Fibroblast of pulmonary artery (primary cell): ENCODE measurements around the gene ZMYM3.

Source experiments
- DNase-seq: peaks from one replicate; pipeline ENCODE4 v3.0.0-alpha.2; 2010; ENCODE audit warnings: low read depth
- H3K4me3 ChIP-seq: replicated peaks from 2 replicates; pipeline ENCODE4 v1.5.1; 2011; ENCODE audit warnings: low read depth, mild to moderate bottlenecking, control low read depth, low read length, moderate library complexity
- TF ChIP-seq, protein P1 (sequence below): IDR thresholded peaks from 2 replicates; pipeline ENCODE4 v1.5.1; 2011; ENCODE audit warnings: mild to moderate bottlenecking, control low read depth, low read length, inconsistent platforms; ENCODE audit errors: missing control alignments

ZMYM3 gene

GRCh38 chrX:71228063-71228642 lies 25.8 kb downstream of the ZMYM3 start:
- TF ChIP-seq, protein P1, sequence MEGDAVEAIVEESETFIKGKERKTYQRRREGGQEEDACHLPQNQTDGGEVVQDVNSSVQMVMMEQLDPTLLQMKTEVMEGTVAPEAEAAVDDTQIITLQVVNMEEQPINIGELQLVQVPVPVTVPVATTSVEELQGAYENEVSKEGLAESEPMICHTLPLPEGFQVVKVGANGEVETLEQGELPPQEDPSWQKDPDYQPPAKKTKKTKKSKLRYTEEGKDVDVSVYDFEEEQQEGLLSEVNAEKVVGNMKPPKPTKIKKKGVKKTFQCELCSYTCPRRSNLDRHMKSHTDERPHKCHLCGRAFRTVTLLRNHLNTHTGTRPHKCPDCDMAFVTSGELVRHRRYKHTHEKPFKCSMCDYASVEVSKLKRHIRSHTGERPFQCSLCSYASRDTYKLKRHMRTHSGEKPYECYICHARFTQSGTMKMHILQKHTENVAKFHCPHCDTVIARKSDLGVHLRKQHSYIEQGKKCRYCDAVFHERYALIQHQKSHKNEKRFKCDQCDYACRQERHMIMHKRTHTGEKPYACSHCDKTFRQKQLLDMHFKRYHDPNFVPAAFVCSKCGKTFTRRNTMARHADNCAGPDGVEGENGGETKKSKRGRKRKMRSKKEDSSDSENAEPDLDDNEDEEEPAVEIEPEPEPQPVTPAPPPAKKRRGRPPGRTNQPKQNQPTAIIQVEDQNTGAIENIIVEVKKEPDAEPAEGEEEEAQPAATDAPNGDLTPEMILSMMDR = no peak
- no peak for DNase-seq

DNA sequence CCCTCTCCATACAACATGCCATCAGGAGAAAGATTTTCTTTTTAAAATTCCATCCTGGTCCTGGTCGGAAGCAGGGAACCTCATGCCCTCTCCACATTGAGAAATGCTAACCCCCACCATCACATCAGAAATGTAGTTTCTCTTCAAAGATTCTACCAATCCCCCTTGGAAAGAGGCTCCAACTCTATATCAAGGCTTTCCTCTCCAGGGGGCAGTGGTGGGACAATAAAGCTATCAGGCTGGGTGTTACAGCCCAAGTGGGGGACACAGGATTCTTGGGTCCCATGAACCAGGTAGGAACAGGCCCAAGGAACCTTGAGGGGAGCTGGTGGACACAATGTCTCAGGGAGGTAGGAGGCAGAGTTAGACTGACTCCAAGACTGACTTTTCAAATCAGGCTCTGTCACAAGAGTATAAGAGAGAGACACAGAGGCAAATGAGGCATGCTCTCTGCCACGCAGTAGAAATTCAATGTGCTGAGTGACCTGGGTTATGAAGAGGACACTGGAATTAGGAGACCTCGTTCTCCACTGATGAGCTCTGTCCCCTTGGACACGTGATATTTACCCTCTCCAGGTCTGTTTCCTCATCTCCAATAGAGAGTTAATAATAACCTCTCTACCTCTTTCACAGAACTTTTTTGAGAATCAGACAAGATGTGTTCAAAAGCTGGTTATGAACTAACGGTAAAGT lies 26.4 kb downstream of the ZMYM3 start:
- TF ChIP-seq, protein P1 = no peak
- DNase-seq = no peak
- no peak overlapping the region for H3K4me3 ChIP-seq

More at GRCh38 chrX:71228063-71228642, 25.8 kb downstream of the ZMYM3 start:
- H3K4me3 ChIP-seq = no peak overlapping the region

GRCh38 chrX:71225676-71226075 lies 28.3 kb downstream of the ZMYM3 start:
- DNase-seq = no peak
- no peak overlapping the region for H3K4me3 ChIP-seq
- TF ChIP-seq, protein P1 = no peak

DNA sequence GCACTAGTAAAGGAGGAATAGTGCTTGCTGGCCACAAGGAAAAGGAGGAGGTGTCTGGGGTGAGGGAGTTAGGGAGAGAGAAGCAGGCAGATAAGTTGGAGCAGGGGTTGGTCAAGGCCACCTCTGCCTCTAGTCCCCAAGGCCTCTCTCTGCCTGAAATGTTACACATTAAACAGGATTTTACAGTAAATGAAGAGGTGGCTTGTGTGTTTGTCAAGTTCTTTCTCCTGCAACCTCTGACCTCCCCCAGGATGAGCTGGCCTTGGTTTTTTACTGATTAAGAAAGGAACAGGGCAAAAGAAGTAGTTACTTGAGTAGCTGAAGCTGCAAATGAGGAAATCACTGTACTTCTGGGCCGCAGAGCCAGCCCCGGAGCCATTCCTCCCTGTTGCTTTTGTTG lies 28.9 kb downstream of the ZMYM3 start:
- TF ChIP-seq, protein P1 = no peak
- no peak overlapping the region for H3K4me3 ChIP-seq
- no peak for DNase-seq

- no peak for DNase-seq
- TF ChIP-seq, protein P1 = no peak
- H3K4me3 ChIP-seq = no peak overlapping the region
Measured at GRCh38 chrX:71224098-71224708, 29.7 kb downstream of the ZMYM3 start.

- DNase-seq = no peak
- TF ChIP-seq, protein P1 = no peak
- H3K4me3 ChIP-seq = no peak within 1 kb of the TSS
Measured at GRCh38 chrX:71222929-71223328, 31.0 kb downstream of the ZMYM3 start, which contains the start of gene GJB1. Gene GJB1 (plus strand): TSS chrX:71223224. CDS start chrX:71223708, 484 bp downstream.
